Measurements from ENCODE around the gene UTS2R.
"Not testable (repeated sequence)": the region's sequence is repeated elsewhere in the genome, so short reads cannot be mapped to it uniquely, and the experiment has no call there.

UTS2R gene

GRCh38 chr17:82334622-82335394, 36.8 kb upstream of the UTS2R start:
- DNase-seq = no peak

GRCh38 chr17:82338858-82339633, 32.5 kb upstream of the UTS2R start:
- no peak for DNase-seq

- DNase-seq = no peak
Observed at GRCh38 chr17:82339634-82340580, 31.7 kb upstream of the UTS2R start.

GRCh38 chr17:82342361-82343079, 29.0 kb upstream of the UTS2R start:
- no peak for DNase-seq

GRCh38 chr17:82343560-82343959, 28.0 kb upstream of the UTS2R start:
- no peak for DNase-seq

GRCh38 chr17:82344175-82344907, 27.2 kb upstream of the UTS2R start:
- no peak for DNase-seq

- DNase-seq = no peak
Observed at GRCh38 chr17:82345151-82345976, 26.2 kb upstream of the UTS2R start.

- no peak for DNase-seq
Observed at GRCh38 chr17:82346342-82347300, 24.9 kb upstream of the UTS2R start.

- DNase-seq = not testable (repeated sequence)
Observed at GRCh38 chr17:82347994-82348393, 23.6 kb upstream of the UTS2R start.

GRCh38 chr17:82348434-82348833, 23.1 kb upstream of the UTS2R start:
- no peak for DNase-seq

GRCh38 chr17:82348866-82349265, 22.7 kb upstream of the UTS2R start:
- no peak for DNase-seq

- no peak for DNase-seq
Observed at GRCh38 chr17:82349287-82349701, 22.3 kb upstream of the UTS2R start.

- no peak for DNase-seq
Observed at GRCh38 chr17:82350182-82351030, 21.2 kb upstream of the UTS2R start.

- DNase-seq = no peak
Observed at GRCh38 chr17:82351254-82351712, 20.3 kb upstream of the UTS2R start.

GRCh38 chr17:82351713-82352488, 19.7 kb upstream of the UTS2R start:
- DNase-seq = peak; percentile 79

GRCh38 chr17:82353484-82353883, 18.1 kb upstream of the UTS2R start:
- DNase-seq = peak; percentile 34

- no peak for DNase-seq
Observed at GRCh38 chr17:82354804-82355308, 16.7 kb upstream of the UTS2R start.
